Measurements from ENCODE around the gene MUC6. TPM values are rescaled to one million over a fixed set of nuclear protein-coding genes. Genes with fewer than 3 reads are reported as not detected.
A peak's percentile ranks its signal among the peaks of the same experiment; 100 is the strongest.
"Not testable (repeated sequence)": the region's sequence is repeated elsewhere in the genome, so short reads cannot be mapped to it uniquely, and the experiment has no call there.

MUC6 gene
- total RNA-seq, 4 donors from 2014 or later: 0.19 TPM; not detected in 3

DNA sequence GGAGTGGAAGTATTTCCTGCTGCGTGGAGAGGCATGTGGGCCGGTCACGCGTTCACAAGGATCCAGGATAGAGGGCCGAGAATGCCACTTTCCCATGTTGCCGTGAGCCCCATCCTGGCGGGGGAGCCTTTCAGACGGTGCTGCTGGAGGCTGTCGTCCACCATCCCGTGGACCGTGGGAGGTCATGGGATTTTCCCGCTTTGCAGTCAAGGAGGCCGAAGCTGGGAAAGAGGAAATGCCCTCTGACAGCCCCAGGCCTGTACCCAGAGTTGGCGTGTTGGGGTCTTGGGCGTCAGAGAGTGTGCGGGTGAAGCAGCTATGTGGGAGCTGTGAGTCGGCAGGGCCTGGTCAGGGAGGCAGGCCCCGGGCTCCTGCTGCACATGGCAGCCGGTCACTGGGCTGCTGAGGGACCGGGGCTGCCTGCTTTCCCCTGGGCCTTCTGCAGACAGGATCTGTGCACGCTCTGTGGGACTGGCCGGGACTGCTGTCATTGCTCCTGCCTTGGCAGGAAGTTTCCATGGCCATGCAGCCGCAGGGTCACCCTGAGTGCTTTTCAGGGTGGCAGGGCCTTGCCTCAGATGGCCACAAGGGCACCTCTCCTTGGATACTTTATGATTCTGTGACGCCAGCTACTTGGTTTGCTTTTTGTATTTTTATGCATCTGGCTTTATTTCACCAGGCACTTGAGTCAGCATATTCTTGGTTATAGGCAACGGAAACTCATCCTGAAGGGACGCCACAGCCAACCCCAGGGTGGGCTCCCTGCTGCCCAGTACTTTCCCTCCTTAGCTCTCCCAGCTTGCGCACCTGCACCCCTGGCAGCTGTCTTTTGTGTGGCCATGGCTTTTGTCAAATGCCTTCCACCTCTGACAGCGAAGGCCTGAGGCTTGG lies 58.4 kb downstream of the MUC6 start:
- Histone ChIP-seq H3K27ac (no peak overlapping the region), H3K9me3 (no peaks in the 10 kb centered on the region), H3K4me1 (no peaks in the 10 kb centered on the region), H3K27me3 (no peaks in the 10 kb centered on the region), H3K36me3 (peaks cover 25 to 97% (median 30%) of the 10 kb centered on the region in 3 donors), H3K4me3 (no peak overlapping the region)
- DNase-seq: no peak
- TF ChIP-seq POLR2A (IDR thresholded peaks at IDR 0.05) (no peak), CTCF (IDR thresholded peaks at IDR 0.05) (no peak)
- 85 to 95% methylated on average over 11 to 17 of the region's 28 CpGs for WGBS, 2 donors
- intact Hi-C loops (cut with DNase I): no loop called here

DNA sequence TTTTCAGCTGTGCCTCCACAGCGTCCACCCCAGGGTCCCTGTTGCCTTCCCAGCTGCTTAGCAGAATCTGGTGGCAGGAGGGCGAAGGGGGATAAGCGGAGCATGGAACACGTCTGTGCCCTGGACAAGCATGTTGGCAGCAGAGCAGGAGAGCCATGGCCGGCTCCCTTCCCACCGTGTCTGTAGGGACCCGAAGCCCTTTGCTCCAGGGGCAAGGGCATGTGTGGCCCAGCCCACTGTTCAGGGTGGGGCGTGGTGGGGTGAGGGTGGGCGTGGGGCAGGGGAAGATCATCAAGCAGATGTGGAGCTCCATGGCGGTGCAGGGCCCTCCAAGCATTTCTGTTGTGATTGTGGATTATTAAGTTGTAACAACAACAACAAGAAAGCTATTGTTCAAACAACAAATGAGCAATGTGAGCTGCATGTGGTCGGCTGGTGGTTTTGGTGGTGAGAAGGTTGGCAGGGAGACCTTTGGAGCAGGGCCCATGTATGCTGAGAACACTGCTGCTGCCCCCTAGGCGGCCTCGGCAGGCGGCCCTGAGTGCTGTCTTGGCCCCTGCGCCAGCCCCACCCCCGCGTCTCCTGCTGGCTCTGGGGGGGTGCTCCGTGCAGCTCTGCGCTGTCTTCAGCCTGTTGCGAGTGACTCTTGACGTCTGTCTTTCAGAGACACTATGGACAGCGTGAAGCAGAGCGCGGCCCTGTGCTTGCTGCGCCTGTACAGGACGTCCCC lies 59.9 kb downstream of the MUC6 start:
- Histone ChIP-seq H3K4me1 (no peaks in the 10 kb centered on the region), H3K9me3 (no peaks in the 10 kb centered on the region), H3K4me3 (no peak overlapping the region), H3K27ac (no peak overlapping the region), H3K27me3 (no peaks in the 10 kb centered on the region), H3K36me3 (peaks cover 32 to 97% (median 41%) of the 10 kb centered on the region in 3 donors)
- DNase-seq: no peak
- TF ChIP-seq CTCF (IDR thresholded peaks at IDR 0.05): no peak
- no peak for TF ChIP-seq POLR2A (IDR thresholded peaks at IDR 0.05)
- intact Hi-C loops (cut with DNase I): no loop called here
- WGBS, 2 donors: 60 to 65% methylated on average over 8 to 9 of the region's 26 CpGs

- TF ChIP-seq POLR2A (IDR thresholded peaks at IDR 0.05) (no peak), CTCF (IDR thresholded peaks at IDR 0.05) (peak in 1 of 6 experiments; percentile 24)
- Histone ChIP-seq H3K4me3 (no peak overlapping the region), H3K9me3 (no peaks in the 10 kb centered on the region), H3K4me1 (no peaks in the 10 kb centered on the region), H3K27me3 (no peaks in the 10 kb centered on the region), H3K27ac (no peak overlapping the region), H3K36me3 (peaks cover 29 to 97% (median 41%) of the 10 kb centered on the region in 3 donors)
- intact Hi-C loops (cut with DNase I): no loop called here
- 92 to 100% methylated on average over 1 to 2 of the region's 15 CpGs for WGBS, 2 donors
- no peak for DNase-seq
These were observed 60.7 kb downstream of the MUC6 start for GRCh38 chr11:975827-976226.

DNA sequence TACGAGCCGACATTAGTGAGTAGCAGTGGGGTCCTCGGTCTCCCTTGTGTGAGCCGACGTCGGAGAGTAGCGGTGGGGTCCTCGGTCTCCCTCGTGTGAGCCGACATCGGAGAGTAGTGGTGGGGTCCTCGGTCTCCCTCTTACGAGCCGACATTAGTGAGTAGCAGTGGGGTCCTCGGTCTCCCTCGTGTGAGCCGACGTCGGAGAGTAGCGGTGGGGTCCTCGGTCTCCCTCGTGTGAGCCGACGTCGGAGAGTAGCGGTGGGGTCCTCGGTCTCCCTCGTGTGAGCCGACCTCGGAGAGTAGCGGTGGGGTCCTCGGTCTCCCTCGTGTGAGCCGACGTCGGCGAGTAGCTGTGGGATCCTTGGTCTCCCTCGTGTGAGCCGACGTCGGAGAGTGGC lies 61.1 kb downstream of the MUC6 start:
- H3K36me3 ChIP-seq: peaks cover 34 to 97% (median 45%) of the 10 kb centered on the region in 3 donors
- DNase-seq: not testable (repeated sequence)

GRCh38 chr11:973237-973636 lies 63.3 kb downstream of the MUC6 start:
- no peak overlapping the region for H3K4me3 ChIP-seq
- no peaks in the 10 kb centered on the region for H3K27me3 ChIP-seq
- 88% methylated on average over 9 of the region's 11 CpGs; no CpG with 5 or more reads in 1 of the 2 donors for WGBS, 2 donors
- DNase-seq: no peak
- intact Hi-C loops (cut with DNase I): no loop called here
- H3K36me3 ChIP-seq: peaks cover 36 to 96% (median 38%) of the 10 kb centered on the region in 3 donors
- H3K27ac ChIP-seq: no peak overlapping the region
- no peaks in the 10 kb centered on the region for H3K9me3 ChIP-seq
- no peaks in the 10 kb centered on the region for H3K4me1 ChIP-seq
- TF ChIP-seq POLR2A (IDR thresholded peaks at IDR 0.05) (no peak), CTCF (IDR thresholded peaks at IDR 0.05) (no peak)

More for the DNA sequence above, 61.1 kb downstream of the MUC6 start:
- WGBS, 2 donors: 89 to 94% methylated on average over 38 to 41 of the region's 41 CpGs
- H3K27ac ChIP-seq; H3K27me3 ChIP-seq; H3K4me1 ChIP-seq; H3K4me3 ChIP-seq; intact Hi-C loops (cut with DNase I); H3K9me3 ChIP-seq: not testable (repeated sequence)
